Vagina (tissue), 2 donors: Measurements from ENCODE around the gene BMP2K.

ENCODE experiments used
- POLR2A ChIP-seq, 2 donors: fragments of 450-650 bp; IDR thresholded peaks; one replicate each; pipeline ENCODE4 v1.6.1; 2017; ENCODE audit warnings: antibody characterized with exemption in 2 of 2, mild to moderate bottlenecking in 2 of 2, moderate library complexity in 2 of 2
- TF ChIP-seq, protein P1 (sequence below), 3 experiments: fragments of 450-650 bp in 2 of 3; fragments of 200-600 bp in 1 of 3; sonication (generic) in 1 of 3; IDR thresholded peaks; one replicate each; pipeline ENCODE4 v1.5.1; 2017 to 2019; ENCODE audit warnings: antibody characterized with exemption in 3 of 3, mild to moderate bottlenecking in 2 of 3, moderate library complexity in 2 of 3

DNA sequence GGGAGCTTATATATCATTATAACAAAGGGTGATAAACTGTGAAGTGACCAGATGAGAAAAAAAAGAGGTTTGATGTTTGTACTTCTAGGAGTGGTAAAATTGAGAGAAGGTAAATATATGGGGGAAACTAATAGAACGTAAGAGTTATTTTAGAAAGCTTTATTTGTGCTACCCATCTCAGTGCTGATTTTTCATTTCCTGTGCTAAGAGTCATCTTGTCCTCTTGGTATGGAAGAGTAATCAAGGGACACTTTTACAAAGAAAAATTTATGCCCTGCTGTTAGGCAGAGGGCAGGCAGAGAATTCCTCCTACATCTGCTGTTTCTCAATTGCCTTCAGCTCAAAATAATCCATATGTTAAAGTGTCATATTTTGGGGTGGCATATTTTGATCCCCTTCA lies 49.6 kb upstream of the BMP2K start:
- TF ChIP-seq POLR2A (IDR thresholded peaks at IDR 0.05), result no peak
- TF ChIP-seq, protein P1, sequence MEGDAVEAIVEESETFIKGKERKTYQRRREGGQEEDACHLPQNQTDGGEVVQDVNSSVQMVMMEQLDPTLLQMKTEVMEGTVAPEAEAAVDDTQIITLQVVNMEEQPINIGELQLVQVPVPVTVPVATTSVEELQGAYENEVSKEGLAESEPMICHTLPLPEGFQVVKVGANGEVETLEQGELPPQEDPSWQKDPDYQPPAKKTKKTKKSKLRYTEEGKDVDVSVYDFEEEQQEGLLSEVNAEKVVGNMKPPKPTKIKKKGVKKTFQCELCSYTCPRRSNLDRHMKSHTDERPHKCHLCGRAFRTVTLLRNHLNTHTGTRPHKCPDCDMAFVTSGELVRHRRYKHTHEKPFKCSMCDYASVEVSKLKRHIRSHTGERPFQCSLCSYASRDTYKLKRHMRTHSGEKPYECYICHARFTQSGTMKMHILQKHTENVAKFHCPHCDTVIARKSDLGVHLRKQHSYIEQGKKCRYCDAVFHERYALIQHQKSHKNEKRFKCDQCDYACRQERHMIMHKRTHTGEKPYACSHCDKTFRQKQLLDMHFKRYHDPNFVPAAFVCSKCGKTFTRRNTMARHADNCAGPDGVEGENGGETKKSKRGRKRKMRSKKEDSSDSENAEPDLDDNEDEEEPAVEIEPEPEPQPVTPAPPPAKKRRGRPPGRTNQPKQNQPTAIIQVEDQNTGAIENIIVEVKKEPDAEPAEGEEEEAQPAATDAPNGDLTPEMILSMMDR (IDR thresholded peaks at IDR 0.05), result no peak
